ENCODE measurements around the gene CHRM4.

Gene CHRM4

GRCh38 chr11:46347637-46348311 lies 43.8 kb downstream of the CHRM4 start:
- DNase-seq (ENCODE audit: low read depth) = no peak

GRCh38 chr11:46346886-46347636 lies 44.5 kb downstream of the CHRM4 start, which contains the start of gene DGKZ:
TSS of gene DGKZ (plus strand) at chr11:46347463. CDS start at chr11:46347660, 197 bp downstream.
- DNase-seq (ENCODE audit: low read depth) = peak; percentile 62

GRCh38 chr11:46345881-46346484 lies 45.6 kb downstream of the CHRM4 start:
- no peak for DNase-seq (ENCODE audit: low read depth)

GRCh38 chr11:46345131-46345597 lies 46.4 kb downstream of the CHRM4 start:
- DNase-seq (ENCODE audit: low read depth) = no peak

- no peak for DNase-seq (ENCODE audit: low read depth)
These were observed 48.1 kb downstream of the CHRM4 start for GRCh38 chr11:46343520-46343919.

- DNase-seq (ENCODE audit: low read depth) = no peak
These were observed 49.3 kb downstream of the CHRM4 start for GRCh38 chr11:46342239-46342638.

GRCh38 chr11:46341454-46341853 lies 50.1 kb downstream of the CHRM4 start:
- DNase-seq (ENCODE audit: low read depth) = no peak

- DNase-seq (ENCODE audit: low read depth) = no peak
These were observed 51.8 kb downstream of the CHRM4 start for GRCh38 chr11:46339816-46340215.

GRCh38 chr11:46338988-46339666 lies 52.4 kb downstream of the CHRM4 start:
- no peak for DNase-seq (ENCODE audit: low read depth)

GRCh38 chr11:46338636-46338987 lies 53.0 kb downstream of the CHRM4 start:
- no peak for DNase-seq (ENCODE audit: low read depth)

- DNase-seq (ENCODE audit: low read depth) = no peak
These were observed 53.8 kb downstream of the CHRM4 start for GRCh38 chr11:46337626-46338345.

GRCh38 chr11:46336563-46337180 lies 54.9 kb downstream of the CHRM4 start:
- DNase-seq (ENCODE audit: low read depth) = no peak

- DNase-seq (ENCODE audit: low read depth) = no peak
These were observed 55.5 kb downstream of the CHRM4 start for GRCh38 chr11:46335890-46336562.

GRCh38 chr11:46335271-46335670 lies 56.3 kb downstream of the CHRM4 start:
- no peak for DNase-seq (ENCODE audit: low read depth)

- DNase-seq (ENCODE audit: low read depth) = no peak
These were observed 57.4 kb downstream of the CHRM4 start for GRCh38 chr11:46334211-46334610.

Measured in GM04504 (cell line).